SK-N-SH (cell line): Measurements from ENCODE around the gene CAMK2D. TPM values are rescaled to one million over a fixed set of nuclear protein-coding genes. Genes with fewer than 3 reads are reported as not detected.

Experiments
- CTCF ChIA-PET: fragments of 300-600, 350-600 bp; formaldehyde crosslinking; extraction: SDS; loops from one replicate; lab custom pipeline; 2021; lab: Yijun Ruan, JAX
- POLR2A ChIA-PET: fragments of 350-600 bp; sonication (Branson Sonifier 250); formaldehyde crosslinking; extraction: SDS; loops from one replicate; lab custom pipeline; 2020; ENCODE audit warnings: antibody characterized with exemption, inconsistent platforms; lab: Yijun Ruan, JAX
- DNase-seq: peaks from one replicate; pipeline ENCODE4 v3.0.0; 2012
- H2AFZ ChIP-seq: fragments of 200-600 bp; sonication (generic); 2 replicates; pipeline ENCODE4 v1.8.1; 2016; ENCODE audit warnings: antibody characterized with exemption, mild to moderate bottlenecking, low read depth
- H3F3A ChIP-seq: fragments of 200-600 bp; sonication (generic); replicated peaks from 2 replicates; pipeline ENCODE3; 2016; ENCODE audit warnings: antibody characterized with exemption, mild to moderate bottlenecking; ENCODE audit not compliant: insufficient read depth
- H3K27ac ChIP-seq, 2 experiments: fragments of 200-500 bp in 1 of 2; fragments of 200-600 bp in 1 of 2; sonication (Bioruptor generic) in 1 of 2; sonication (generic), shearing (Covaris generic) in 1 of 2; 2 replicates each; pipeline versions ENCODE4 v1.5.1 to v1.6.1; 2014 to 2016; ENCODE audit warnings: low read depth in 2 of 2, inconsistent platforms in 1 of 2, low read length in 1 of 2, mild to moderate bottlenecking in 1 of 2, mixed read lengths in 1 of 2
- H3K27me3 ChIP-seq: fragments of 200-600 bp; sonication (generic), shearing (Covaris generic); 2 replicates; pipeline ENCODE4 v1.6.1; 2016; ENCODE audit warnings: mixed run types; ENCODE audit not compliant: insufficient read depth
- H3K36me3 ChIP-seq, 2 experiments: fragments of 200-500 bp in 1 of 2; fragments of 200-600 bp in 1 of 2; sonication (Bioruptor generic) in 1 of 2; sonication (generic) in 1 of 2; replicated peaks in 1 of 2; 2 replicates each; pipeline versions ENCODE3 to v1.5.1; 2014 to 2016; ENCODE audit warnings: low read length in 1 of 2, mild to moderate bottlenecking in 1 of 2; ENCODE audit not compliant: insufficient read depth in 2 of 2, control insufficient read depth in 1 of 2
- H3K4me1 ChIP-seq, 2 experiments: fragments of 200-500 bp in 1 of 2; fragments of 200-600 bp in 1 of 2; sonication (Bioruptor generic) in 1 of 2; sonication (generic), shearing (Covaris generic) in 1 of 2; 2 replicates each; pipeline versions ENCODE4 v1.5.1 to v1.6.1; 2014 to 2016; ENCODE audit warnings: low read depth in 1 of 2, low read length in 1 of 2, mixed run types in 1 of 2; ENCODE audit not compliant: insufficient read depth in 2 of 2, control insufficient read depth in 1 of 2
- H3K4me2 ChIP-seq: fragments of 200-600 bp; sonication (generic), shearing (Covaris generic); 2 replicates; pipeline ENCODE4 v1.6.1; 2017; ENCODE audit warnings: mixed run types
- H3K4me3 ChIP-seq, 2 experiments: fragments of 200-500 bp in 1 of 2; fragments of 200-600 bp in 1 of 2; sonication (Bioruptor generic) in 1 of 2; sonication (generic), shearing (Covaris generic) in 1 of 2; 2 replicates each; pipeline versions ENCODE4 v1.5.1 to v1.8.1; 2014 to 2016; ENCODE audit warnings: low read depth in 2 of 2, inconsistent platforms in 1 of 2, low read length in 1 of 2, mild to moderate bottlenecking in 1 of 2, mixed read lengths in 1 of 2, moderate library complexity in 1 of 2
- H3K79me2 ChIP-seq: fragments of 200-600 bp; sonication (generic); 2 replicates; pipeline ENCODE4 v1.8.1; 2017; ENCODE audit warnings: mild to moderate bottlenecking; ENCODE audit not compliant: insufficient read depth
- H3K9ac ChIP-seq: fragments of 200-600 bp; sonication (generic); 2 replicates; pipeline ENCODE4 v1.6.1; 2017; ENCODE audit warnings: mixed run types
- H3K9me2 ChIP-seq: fragments of 200-600 bp; sonication (generic); 2 replicates; pipeline ENCODE4 v1.6.1; 2017; ENCODE audit warnings: mixed run types
- H3K9me3 ChIP-seq: fragments of 200-600 bp; sonication (generic); 2 replicates; pipeline ENCODE4 v1.6.1; 2017; ENCODE audit warnings: mixed run types, mild to moderate bottlenecking, moderate library complexity
- H4K20me1 ChIP-seq: fragments of 200-600 bp; sonication (generic); 2 replicates; pipeline ENCODE4 v1.6.1; 2017; ENCODE audit warnings: mild to moderate bottlenecking, mixed run types; ENCODE audit not compliant: insufficient read depth
- ELF1 ChIP-seq: IDR thresholded peaks from 2 replicates; pipeline ENCODE4 v1.4.0; 2012
- PBX3 ChIP-seq: IDR thresholded peaks from 2 replicates; pipeline ENCODE4; 2012
- RXRA ChIP-seq: IDR thresholded peaks from 2 replicates; pipeline ENCODE4 v1.4.0; 2012; ENCODE audit warnings: low read depth, mild to moderate bottlenecking, borderline replicate concordance
- TCF12 ChIP-seq: IDR thresholded peaks from 2 replicates; pipeline ENCODE4 v1.4.0; 2012
- TEAD4 ChIP-seq: IDR thresholded peaks from 2 replicates; pipeline ENCODE4 v1.4.0; 2012; ENCODE audit warnings: mild to moderate bottlenecking, borderline replicate concordance; ENCODE audit not compliant: insufficient read depth
- WGBS: methylation state at CpG from one replicate; pipeline ENCODE4 v1.1.6; 2017; ENCODE audit warnings: low lambda C conversion rate; 5-methylcytosine and 5-hydroxymethylcytosine counted together
- polyA plus RNA-seq, 3 experiments: library from polyadenylated mRNA; depleted of rRNA; stranded (reverse); fragments of >200 nt; gene quantifications; 2 replicates each; pipeline ENCODE4 v1.2.3, GENCODE V29; 2012
- TF ChIP-seq, protein P1 (sequence below): fragments of 150-350 bp; IDR thresholded peaks from 2 replicates; pipeline ENCODE4 v1.6.1; 2016; ENCODE audit warnings: mild to moderate bottlenecking, low read depth, low read length

CAMK2D gene
- polyA plus RNA-seq, 1 of the 3 experiments (the other 2 are of a cell fraction) = 17.0 TPM

DNA sequence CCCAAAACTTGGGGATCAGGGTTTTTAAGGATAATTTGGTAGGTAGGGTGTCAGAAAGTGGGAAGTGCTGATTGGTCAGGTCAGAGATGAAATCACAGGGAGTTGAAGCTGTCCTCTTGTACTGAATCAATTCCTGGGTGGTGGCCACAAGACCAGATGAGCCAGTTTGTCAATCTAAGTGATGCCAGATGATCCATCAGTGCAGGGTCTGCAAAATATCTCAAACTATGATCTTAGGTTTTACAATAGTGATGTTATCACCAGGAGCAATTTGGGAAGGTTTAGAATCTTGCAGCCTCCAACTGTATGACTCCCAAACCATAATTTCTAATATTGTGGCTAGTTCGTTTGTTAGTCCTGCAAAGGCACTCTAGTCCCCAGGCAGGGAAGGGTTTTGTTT lies 43.3 kb downstream of the CAMK2D start:
- TF ChIP-seq ELF1 = no peak
- ChIA-PET CTCF (interaction anchor here (0.7 to 0.9 kb wide), 2 partner anchors 170 to 356 kb away, joined by 3 read pairs; no protein-coding TSS in a partner anchor), POLR2A (no interaction called here)
- no peak overlapping the region for H2AFZ ChIP-seq
- no peaks in the 10 kb centered on the region; a peak in 1 of 4 replicates for H3K4me1 ChIP-seq
- H3K4me2 ChIP-seq = no peak overlapping the region
- no peak overlapping the region for H3K4me3 ChIP-seq
- no peaks in the 10 kb centered on the region for H3F3A ChIP-seq
- peaks cover 5 to 17% of the 10 kb centered on the region in 2 experiments for H3K36me3 ChIP-seq
- 79% methylated on average over 1 of the region's 1 CpG for WGBS
- H3K9me2 ChIP-seq = no peaks in the 10 kb centered on the region
- no peaks in the 10 kb centered on the region for H3K27me3 ChIP-seq
- no peak overlapping the region for H3K27ac ChIP-seq
- no peak overlapping the region for H3K9ac ChIP-seq
- H3K9me3 ChIP-seq = no peaks in the 10 kb centered on the region
- DNase-seq = no peak
- H4K20me1 ChIP-seq = peaks cover 18% of the 10 kb centered on the region
- H3K79me2 ChIP-seq = peaks cover 69% of the 10 kb centered on the region

DNA sequence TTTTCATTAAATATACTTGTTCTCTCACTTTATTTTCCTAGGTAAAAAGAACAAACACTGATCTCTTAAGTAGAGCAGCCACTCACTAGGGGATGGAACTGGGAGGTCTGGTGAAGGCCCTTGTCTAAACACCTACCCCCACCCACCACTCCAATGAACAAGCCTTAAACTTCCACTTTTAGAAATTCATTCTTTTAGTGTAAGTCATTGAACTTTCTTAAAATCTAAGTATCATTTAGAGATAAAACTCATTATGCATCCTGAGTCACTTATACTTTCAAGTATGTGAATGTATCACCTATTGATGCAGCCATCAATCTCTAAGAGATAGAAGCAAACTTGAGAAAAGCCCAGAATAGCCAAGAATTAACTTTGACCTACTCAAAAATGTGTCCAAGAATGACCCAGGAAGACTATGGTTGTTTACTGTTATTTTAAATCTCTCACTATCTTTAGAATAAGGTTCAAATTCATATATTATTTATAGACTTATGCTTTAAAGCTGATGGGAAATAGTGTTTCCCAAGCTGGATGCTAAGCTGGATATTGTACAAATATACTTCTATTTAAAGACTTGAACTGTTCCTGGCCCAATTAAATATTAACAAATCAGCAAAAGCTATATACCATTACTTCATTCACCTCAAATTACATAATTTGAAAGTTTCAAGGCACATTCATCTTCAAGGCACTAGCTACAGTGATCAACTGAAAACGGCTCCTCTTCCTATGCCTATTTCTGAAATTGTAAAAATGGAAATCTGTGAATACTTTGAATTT lies 49.5 kb downstream of the CAMK2D start:
- H3K4me1 ChIP-seq = no peaks in the 10 kb centered on the region; a peak in 1 of 4 replicates
- no peaks in the 10 kb centered on the region for H3K27me3 ChIP-seq
- peaks cover 66% of the 10 kb centered on the region for H3K79me2 ChIP-seq
- H3K9me2 ChIP-seq = no peaks in the 10 kb centered on the region
- ChIA-PET POLR2A (no interaction called here), CTCF (interaction anchor here (1.1 kb wide), 1 partner anchor 9 kb away, joined by 4 read pairs; no protein-coding TSS in a partner anchor)
- H3K27ac ChIP-seq = no peak overlapping the region
- H3K9ac ChIP-seq = no peak overlapping the region
- H3F3A ChIP-seq = peaks cover 9% of the 10 kb centered on the region
- H2AFZ ChIP-seq = no peak overlapping the region
- H3K4me2 ChIP-seq = no peak overlapping the region
- peaks cover 2 to 12% of the 10 kb centered on the region in 2 experiments for H3K36me3 ChIP-seq
- TF ChIP-seq RXRA (0 out of 2 replicates have a peak, but pooled peaks have one; percentile 6), TEAD4 (no peak)
- TF ChIP-seq, protein P1, sequence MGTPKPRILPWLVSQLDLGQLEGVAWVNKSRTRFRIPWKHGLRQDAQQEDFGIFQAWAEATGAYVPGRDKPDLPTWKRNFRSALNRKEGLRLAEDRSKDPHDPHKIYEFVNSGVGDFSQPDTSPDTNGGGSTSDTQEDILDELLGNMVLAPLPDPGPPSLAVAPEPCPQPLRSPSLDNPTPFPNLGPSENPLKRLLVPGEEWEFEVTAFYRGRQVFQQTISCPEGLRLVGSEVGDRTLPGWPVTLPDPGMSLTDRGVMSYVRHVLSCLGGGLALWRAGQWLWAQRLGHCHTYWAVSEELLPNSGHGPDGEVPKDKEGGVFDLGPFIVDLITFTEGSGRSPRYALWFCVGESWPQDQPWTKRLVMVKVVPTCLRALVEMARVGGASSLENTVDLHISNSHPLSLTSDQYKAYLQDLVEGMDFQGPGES = no peak
- H4K20me1 ChIP-seq = peaks cover 6% of the 10 kb centered on the region; the same call in 1 of the 2 replicates
- no peak overlapping the region for H3K4me3 ChIP-seq
- DNase-seq = no peak
- H3K9me3 ChIP-seq = no peaks in the 10 kb centered on the region
- WGBS = 100% methylated on average over 1 of the region's 1 CpG

GRCh38 chr4:113708250-113708649 lies 53.3 kb downstream of the CAMK2D start:
- Histone ChIP-seq H3K9me2 (no peaks in the 10 kb centered on the region), H3K9me3 (no peaks in the 10 kb centered on the region), H3K9ac (no peak overlapping the region), H4K20me1 (peaks cover 10% of the 10 kb centered on the region; the same call in 1 of the 2 replicates), H3K4me1 (no peaks in the 10 kb centered on the region; a peak in 2 of 4 replicates), H3K27ac (no peak overlapping the region; a peak in 1 of 4 replicates), H3F3A (peaks cover 16% of the 10 kb centered on the region), H3K36me3 (peaks cover 0 to 9% of the 10 kb centered on the region in 2 experiments), H3K4me2 (no peak overlapping the region), H3K27me3 (no peaks in the 10 kb centered on the region), H2AFZ (no peak overlapping the region), H3K4me3 (no peak overlapping the region), H3K79me2 (peaks cover 72% of the 10 kb centered on the region)
- DNase-seq = no peak
- ChIA-PET CTCF (no interaction called here), POLR2A (no interaction called here)
- peak; percentile 74 for TF ChIP-seq TCF12
- no peak for TF ChIP-seq ELF1
- TF ChIP-seq PBX3 = peak; percentile 41
- WGBS = 36% methylated on average over 1 of the region's 1 CpG
